AG09319 (cell line): ENCODE data around the gene SRPX.
A peak's percentile ranks its signal among the peaks of the same experiment; 100 is the strongest.

Experiments
- DNase-seq: peaks from one replicate; pipeline ENCODE4 v3.0.0-alpha.2; 2010; ENCODE audit warnings: low read depth; ENCODE audit errors: extremely low read depth
- CTCF ChIP-seq: IDR thresholded peaks from 2 replicates; pipeline ENCODE4 v1.5.1; 2011; ENCODE audit warnings: low read depth, mild to moderate bottlenecking, inconsistent platforms, low read length, moderate library complexity

The SRPX gene

GRCh38 chrX:38156838-38157237, 63.8 kb downstream of the SRPX start:
- DNase-seq: no peak
- TF ChIP-seq CTCF: no peak

GRCh38 chrX:38154818-38155217, 65.9 kb downstream of the SRPX start:
- TF ChIP-seq CTCF: no peak
- no peak for DNase-seq

- DNase-seq: no peak
- TF ChIP-seq CTCF: no peak
Observed at GRCh38 chrX:38154340-38154739, 66.3 kb downstream of the SRPX start.

GRCh38 chrX:38151441-38151840, 69.2 kb downstream of the SRPX start:
- DNase-seq: no peak
- no peak for TF ChIP-seq CTCF

GRCh38 chrX:38150993-38151392, 69.7 kb downstream of the SRPX start:
- no peak for TF ChIP-seq CTCF
- DNase-seq: no peak

GRCh38 chrX:38149016-38149415, 71.7 kb downstream of the SRPX start:
- no peak for TF ChIP-seq CTCF
- no peak for DNase-seq

GRCh38 chrX:38142610-38143009, 78.1 kb downstream of the SRPX start:
- TF ChIP-seq CTCF: no peak
- peak; percentile 64 for DNase-seq
